Body of pancreas (tissue), 4 donors: Measurements from ENCODE around the gene SLC37A1.

Experiments
- CTCF ChIP-seq, 7 experiments: fragments of 450-650 bp in 4 of 7; fragments of 200-600 bp in 3 of 7; sonication (generic) in 3 of 7; IDR thresholded peaks; one replicate each; pipeline ENCODE4 v1.5.1; 2016 to 2019; ENCODE audit warnings: antibody characterized with exemption in 7 of 7
- POLR2A ChIP-seq, 3 donors: fragments of 450-650 bp; IDR thresholded peaks; one replicate each; pipeline ENCODE4 v1.6.1; 2016; ENCODE audit warnings: antibody characterized with exemption in 3 of 3, mild to moderate bottlenecking in 2 of 3

GRCh38 chr21:42601656-42602055, 88.0 kb downstream of the SLC37A1 start:
- no peak for TF ChIP-seq POLR2A (IDR thresholded peaks at IDR 0.05)
- TF ChIP-seq CTCF (IDR thresholded peaks at IDR 0.05) = no peak
